ENCODE results near the gene SIM1.

- no peak for TF ChIP-seq CTCF (IDR thresholded peaks at IDR 0.05; ENCODE audit: borderline replicate concordance, extremely low read depth, low read length, poor library complexity, severe bottlenecking)
- TF ChIP-seq EZH2 (IDR thresholded peaks at IDR 0.05; ENCODE audit: borderline replicate concordance, low read depth, low read length, severe bottlenecking), result no peak
These were observed 28.6 kb upstream of the SIM1 start for GRCh38 chr6:100493206-100493888.

Measured in DND-41 (cell line).